MG63 (cell line): ENCODE data around the gene DNAAF1. TPM values are rescaled to one million over a fixed set of nuclear protein-coding genes. Genes with fewer than 3 reads are reported as not detected.

Experiments
- total RNA-seq: library from RNA; depleted of rRNA; stranded (reverse); fragments of >200 nt; shearing (Covaris generic); gene quantifications from 2 replicates; pipeline ENCODE4 v1.2.3, GENCODE V29; 2014; ENCODE audit warnings: low replicate concordance; rRNA removed

DNAAF1 gene
- total RNA-seq, 1 experiment from 2014 or later = not detected

Other genes starting within 250 kb of the DNAAF1 start
- 1.0 and 1.3 TPM in 2 replicates for gene MLYCD, start 246.2 kb upstream of the DNAAF1 start, total RNA-seq
- 0.13 TPM in 1 of 2 replicates, not detected in the other for gene OSGIN1, start 192.1 kb upstream of the DNAAF1 start, total RNA-seq
- not detected in 2 replicates for gene NECAB2, start 177.1 kb upstream of the DNAAF1 start, total RNA-seq
- not detected in 2 replicates for gene SLC38A8, start 102.5 kb upstream of the DNAAF1 start, total RNA-seq
- 57.3 and 66.2 TPM in 2 replicates for gene MBTPS1, start 28.4 kb upstream of the DNAAF1 start, total RNA-seq
- 5.0 and 7.0 TPM in 2 replicates for gene HSDL1, start 131 bp upstream of the DNAAF1 start, total RNA-seq
- 10.3 and 16.6 TPM in 2 replicates for gene TAF1C, start 41.7 kb downstream of the DNAAF1 start, total RNA-seq
- gene ADAD2, start 45.8 kb downstream of the DNAAF1 start, total RNA-seq = not detected in 2 replicates
- gene KCNG4, start 94.7 kb downstream of the DNAAF1 start, total RNA-seq = not detected in 2 replicates
- 0.40 TPM in 1 of 2 replicates, not detected in the other for gene WFDC1, start 149.6 kb downstream of the DNAAF1 start, total RNA-seq
- not detected in 2 replicates for gene ATP2C2, start 223.2 kb downstream of the DNAAF1 start, total RNA-seq